H1 (cell line): ENCODE data around the gene ZNF776. TPM values are rescaled to one million over a fixed set of nuclear protein-coding genes. Genes with fewer than 3 reads are reported as not detected.

Source experiments
- CTCF ChIP-seq, 3 experiments: IDR thresholded peaks; 1 replicate in 2 of 3; 2 replicates in 1 of 3; pipeline versions ENCODE4 v1.5.1 to v1.6.1; 2011; ENCODE audit warnings: low read length in 3 of 3, mild to moderate bottlenecking in 3 of 3, inconsistent platforms in 2 of 3, low read depth in 1 of 3, moderate library complexity in 1 of 3; ENCODE audit not compliant: insufficient read depth in 1 of 3; ENCODE audit errors: control extremely low read depth in 1 of 3
- E2F6 ChIP-seq: IDR thresholded peaks from 2 replicates; pipeline ENCODE4 v1.6.1; 2012; ENCODE audit warnings: inconsistent platforms
- polyA plus RNA-seq, 7 experiments: library from polyadenylated mRNA; depleted of rRNA in 3 of 7; stranded (reverse) in 5 of 7; unstranded in 2 of 7; fragments of >200 nt in 5 of 7; fragments of 200-250 nt in 2 of 7; gene quantifications; 1 replicate in 5 of 7; 2 replicates in 1 of 7; 4 replicates in 1 of 7; pipeline versions ENCODE4 v1.2.1 to v1.2.3, GENCODE V29; 2011 to 2013; ENCODE audit warnings: missing spikeins in 2 of 7, mixed read lengths in 2 of 7
- total RNA-seq: library from RNA; stranded (reverse); fragmentation: NEBNext Ultra II Directional; extraction: Animal tissue kit (Norgen Biotek cat#: 25700); gene quantifications from 2 replicates; pipeline ENCODE4 v1.2.1, GENCODE V29; 2021

ZNF776 gene
- total and polyA plus RNA-seq, 2 of the 8 experiments (the other 6 are each of a cell fraction or from before 2014, with no cell fraction given): 7.8 to 20.5 TPM

GRCh38 chr19:57776764-57777296 is 30.2 kb downstream of the ZNF776 start (continued):
- TF ChIP-seq CTCF (IDR thresholded peaks at IDR 0.05; ENCODE audit: control extremely low read depth in 1 of 3, insufficient read depth in 1 of 3, low read depth in 1 of 3, low read length in 3 of 3) (no peak), E2F6 (no peak)
